GM18858 (cell line): Measurements from ENCODE around the gene STK32A.
"Not testable (repeated sequence)": the region's sequence is repeated elsewhere in the genome, so short reads cannot be mapped to it uniquely, and the experiment has no call there.

Experiments
- ATAC-seq: cut with Tn5 transposase; IDR thresholded peaks from one replicate; pipeline ENCODE4 v1.9.1; 2021; ENCODE audit not compliant: unreplicated experiment

Gene STK32A

DNA sequence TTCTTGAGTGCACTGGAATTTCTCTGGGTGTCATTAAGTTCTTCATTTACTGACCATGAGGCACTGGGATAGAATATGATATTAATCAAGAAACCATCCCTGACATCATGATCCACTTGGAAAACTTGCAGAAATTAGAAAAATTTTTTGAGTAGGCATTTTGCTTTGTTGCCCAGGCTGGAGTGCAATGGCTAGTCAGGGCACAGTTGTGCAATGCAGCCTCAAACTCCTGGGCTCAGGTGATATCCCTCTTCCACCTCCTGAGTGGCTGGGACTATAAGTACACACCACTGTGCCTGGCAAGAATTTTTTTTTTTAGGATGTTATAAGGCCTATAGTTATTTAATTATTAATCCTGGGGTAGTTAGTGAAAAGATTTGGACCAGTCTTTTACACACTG, 106.5 kb downstream of the STK32A start:
- no peak for ATAC-seq

DNA sequence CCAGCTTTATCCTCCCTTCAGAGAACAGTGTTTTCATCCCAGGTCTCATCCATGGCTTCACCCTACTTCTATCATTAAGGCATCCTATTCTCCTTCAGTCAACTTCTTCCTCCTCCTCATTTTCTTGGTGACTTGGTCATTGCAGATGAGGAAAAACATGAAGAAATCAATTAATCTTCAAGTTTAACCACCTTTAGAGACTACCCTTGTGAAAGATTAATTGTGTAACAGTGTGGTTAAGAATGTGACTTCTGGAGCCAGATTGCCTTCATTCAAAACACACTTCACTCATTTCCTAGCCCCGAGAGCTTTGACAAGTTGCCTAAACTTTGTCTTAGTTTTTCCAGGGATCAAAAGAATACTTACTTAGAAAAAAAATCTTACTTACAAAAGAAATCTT, 110.0 kb downstream of the STK32A start:
- no peak for ATAC-seq

DNA sequence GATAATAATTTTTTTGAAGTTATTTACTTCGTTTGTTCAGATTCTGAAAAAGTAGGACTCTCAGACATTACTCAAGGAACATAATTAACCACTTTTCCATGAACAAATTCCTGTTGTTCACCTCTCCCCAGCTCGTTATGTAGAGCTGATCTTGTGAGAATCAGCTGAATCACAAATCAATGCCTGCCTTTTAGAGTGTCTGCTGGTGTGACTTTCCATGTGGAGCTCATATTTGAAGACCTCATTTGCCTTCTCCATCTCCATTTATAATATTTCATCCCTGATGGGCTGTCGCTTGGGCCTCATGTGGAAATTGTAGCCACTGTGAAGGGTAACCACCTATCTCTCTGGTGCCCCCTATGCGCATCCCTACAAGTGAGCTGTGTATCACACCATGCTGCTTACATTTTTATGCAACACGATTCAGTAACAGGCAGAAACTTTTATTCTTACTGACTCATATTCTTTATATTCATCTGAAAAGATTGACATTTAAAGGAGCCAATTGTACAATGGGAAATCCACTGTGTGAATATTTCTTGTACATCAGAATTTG, 111.3 kb downstream of the STK32A start:
- no peak for ATAC-seq

DNA sequence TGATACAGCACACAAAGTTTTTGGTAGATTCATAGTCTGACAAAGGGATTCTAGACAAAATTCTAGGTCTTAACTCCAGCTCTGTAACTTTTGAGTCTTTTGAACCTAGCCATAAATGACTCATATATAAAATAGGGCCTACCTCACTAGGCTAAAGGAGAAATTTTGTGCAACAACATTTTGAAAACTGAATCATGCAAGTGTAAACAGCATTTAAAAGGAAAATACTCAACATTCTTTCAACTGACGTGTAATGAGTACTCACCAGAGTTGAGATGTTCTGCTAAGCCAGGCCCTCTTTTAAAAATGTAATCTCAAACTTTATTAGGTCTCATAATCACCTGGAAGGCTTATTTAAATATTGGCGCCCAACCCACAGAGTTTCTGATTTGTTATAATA, 113.2 kb downstream of the STK32A start:
- ATAC-seq: no peak

DNA sequence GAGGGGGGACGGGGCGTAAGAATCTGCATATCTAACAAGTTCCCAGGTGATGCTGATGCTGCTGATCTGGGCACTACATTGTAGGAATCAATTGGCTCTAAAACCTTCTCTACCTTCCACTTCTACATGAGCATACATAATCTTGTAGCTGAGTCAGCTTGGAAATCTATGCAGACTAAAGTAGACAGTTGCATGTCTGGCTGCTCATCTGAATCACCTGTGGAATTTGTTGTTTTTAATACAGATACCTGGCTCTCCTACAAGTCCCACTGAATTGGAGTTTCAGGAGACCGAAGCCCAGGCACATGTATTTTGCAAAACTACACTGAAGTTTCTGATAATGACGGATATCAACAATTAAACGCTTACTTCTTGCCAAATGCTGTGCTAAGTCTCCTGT, 113.6 kb downstream of the STK32A start:
- no peak for ATAC-seq

DNA sequence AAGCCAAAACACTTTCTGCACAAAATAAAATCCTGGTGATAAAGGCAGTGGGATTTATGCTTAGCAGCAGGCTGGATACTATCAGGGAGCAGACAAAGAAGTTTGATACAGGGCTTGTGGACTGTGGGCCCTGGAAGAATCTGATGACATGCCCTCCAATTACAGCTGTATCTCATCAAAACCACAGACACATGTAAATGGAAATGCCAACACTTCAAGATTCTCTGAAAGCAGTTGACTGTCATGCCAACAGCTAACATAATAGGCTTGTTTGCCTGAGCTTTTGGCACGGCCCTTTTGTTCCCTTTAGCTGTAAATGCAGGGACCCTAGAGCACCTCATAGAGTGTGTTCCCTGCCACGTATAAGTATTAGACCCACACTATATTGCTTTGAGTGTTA, 114.4 kb downstream of the STK32A start:
- ATAC-seq: no peak

DNA sequence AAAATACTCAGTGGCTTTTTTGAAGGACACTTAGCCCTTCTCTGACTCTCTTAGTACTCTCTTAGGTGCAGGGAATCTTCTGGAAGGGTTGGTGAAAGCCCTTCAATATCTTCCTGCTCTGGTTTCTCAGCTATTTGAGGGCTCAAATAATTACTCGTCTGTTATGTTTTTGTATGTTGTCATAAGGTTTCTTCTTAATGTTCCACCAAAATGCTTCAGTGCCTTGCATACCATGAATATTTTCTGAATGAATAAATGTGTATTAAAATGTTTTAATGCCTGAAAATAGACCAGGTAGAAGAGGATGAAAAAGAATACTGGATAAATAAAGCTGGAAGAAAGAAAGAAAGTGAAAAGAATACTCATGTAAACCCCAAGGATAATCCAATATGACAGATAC, 124.3 kb downstream of the STK32A start:
- ATAC-seq: no peak

DNA sequence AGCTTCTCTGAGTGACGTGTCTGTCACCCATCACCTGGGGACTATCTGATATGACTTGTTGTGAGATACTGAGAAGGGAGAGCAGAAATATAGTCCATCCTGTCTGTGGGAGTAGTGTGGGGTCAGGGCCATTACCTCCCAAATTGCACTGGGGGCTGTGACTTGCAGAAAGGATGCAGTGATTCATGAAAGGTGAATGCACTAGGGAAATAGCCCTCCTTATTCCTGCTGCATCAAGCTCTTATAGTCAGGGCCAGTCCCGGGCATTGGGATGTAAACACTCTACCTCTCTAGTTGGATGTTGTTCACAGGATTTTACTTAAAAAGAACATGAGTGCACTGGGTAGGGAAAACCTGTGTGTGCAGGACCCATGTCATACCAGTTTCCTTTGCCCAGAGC, 124.8 kb downstream of the STK32A start:
- ATAC-seq: no peak

DNA sequence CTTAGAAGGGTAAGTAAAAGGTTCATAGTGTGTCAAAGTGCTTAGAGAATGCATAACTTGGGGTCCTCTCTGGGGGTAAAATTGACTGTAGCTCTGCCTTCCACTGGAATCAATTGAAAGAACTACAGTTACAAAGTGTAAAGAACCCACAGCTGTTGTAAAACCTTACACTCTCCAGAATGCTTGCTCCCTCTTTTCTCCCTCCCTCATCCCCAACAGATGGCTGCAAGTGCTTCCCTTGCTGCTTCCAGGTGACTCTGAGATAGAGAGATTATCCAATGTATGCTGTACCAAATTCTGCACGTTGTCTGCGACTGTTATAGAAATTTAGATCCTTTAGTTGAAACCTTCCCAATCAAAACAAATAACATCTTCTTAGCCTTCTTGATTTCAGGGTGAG, 126.0 kb downstream of the STK32A start:
- no peak for ATAC-seq

DNA sequence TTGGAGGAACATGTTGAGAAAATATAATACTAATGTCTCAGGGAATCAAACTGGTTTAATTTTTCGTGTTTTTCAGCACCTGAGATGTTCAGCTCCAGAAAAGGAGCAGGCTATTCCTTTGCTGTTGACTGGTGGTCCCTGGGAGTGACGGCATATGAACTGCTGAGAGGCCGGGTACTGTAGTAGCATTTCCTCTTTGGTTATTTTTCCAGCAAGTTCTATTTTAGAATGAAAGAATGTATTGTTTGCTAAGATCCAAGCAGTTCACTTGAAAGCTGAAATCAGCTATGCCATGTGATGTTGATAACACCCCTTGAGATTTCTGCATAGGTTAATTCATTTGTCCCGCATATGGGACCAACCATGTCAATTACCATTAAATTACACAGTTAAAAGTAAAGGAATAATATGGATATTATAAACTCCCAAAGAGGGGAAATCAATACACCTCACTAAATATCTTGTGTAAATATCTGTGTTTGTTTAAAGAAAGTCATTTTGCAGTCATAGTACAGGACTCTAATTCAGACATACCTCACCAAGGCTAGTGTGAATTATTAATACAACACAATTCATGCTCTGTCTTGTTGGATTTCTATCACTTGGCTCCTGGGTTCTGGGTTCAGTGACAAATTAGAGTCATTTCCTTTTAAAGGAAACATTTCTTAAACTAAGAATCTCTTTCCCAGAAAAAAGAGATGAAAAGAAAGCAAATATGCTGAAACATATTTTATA, 126.8 kb downstream of the STK32A start:
- no peak for ATAC-seq

DNA sequence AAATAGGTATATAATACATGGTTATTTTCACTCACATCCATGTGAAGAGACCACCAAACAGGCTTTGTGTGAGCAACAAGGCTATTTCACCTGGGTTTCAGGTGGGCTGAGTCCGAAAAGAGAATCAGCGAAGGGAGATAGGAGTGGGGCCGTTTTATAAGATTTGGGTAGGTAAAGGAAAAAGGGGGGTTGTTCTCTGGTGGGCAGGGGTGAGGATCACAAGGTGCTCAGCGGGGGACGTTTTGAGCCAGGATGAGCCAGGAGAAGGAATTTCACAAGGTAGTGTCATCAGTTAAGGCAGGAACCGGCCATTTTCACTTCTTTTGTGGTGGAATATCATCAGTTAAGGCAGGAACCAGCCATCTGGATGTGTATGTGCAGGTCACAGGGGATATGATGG, 132.6 kb downstream of the STK32A start:
- ATAC-seq: not testable (repeated sequence)

DNA sequence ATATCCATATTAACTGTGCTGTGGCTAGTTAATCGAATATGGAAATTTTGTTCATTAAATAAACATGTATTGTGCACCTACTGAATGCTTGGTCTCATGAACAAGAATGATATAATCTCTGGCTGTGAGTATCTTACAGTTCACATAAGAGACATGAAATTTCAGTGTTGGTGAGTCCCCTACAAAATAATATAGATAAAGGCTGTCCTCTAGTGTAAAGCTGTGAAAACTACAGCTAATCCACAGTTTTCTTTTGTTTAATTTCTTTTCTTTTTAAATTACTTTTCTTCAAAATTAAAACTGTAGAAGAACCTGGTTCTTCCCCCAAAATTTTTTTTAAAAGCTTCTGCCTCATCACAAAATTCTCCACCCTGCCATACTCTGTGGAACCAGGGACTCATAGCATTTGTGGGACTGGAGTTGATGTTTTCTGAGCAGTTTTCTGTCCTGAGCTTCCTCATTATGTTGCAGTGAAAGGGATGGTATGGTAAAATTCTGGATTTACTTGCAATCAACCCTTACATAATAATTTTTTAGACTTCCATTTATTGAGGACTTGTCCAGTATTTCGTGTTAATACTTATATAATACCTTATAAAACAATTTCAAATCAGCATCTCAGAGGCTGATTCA, 135.0 kb downstream of the STK32A start:
- no peak for ATAC-seq

DNA sequence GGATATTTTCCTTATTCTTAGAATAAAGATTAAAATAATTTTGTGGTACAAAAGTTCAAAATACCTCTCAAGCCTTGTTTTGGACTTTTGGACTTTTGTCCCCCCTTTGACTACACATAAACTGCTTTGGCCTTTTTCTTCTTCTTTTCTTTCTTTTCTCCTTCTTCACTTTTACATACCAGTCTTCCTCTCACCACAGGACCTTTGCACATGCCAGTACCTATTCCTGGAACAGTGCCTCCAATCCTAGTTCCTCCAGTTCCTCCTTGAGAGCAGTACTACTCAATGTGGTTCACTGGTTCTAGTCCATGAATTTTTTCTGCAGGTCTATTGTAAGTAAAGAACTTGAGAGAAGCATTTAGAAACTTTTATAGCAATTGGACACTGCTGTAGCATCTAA, 136.5 kb downstream of the STK32A start:
- ATAC-seq: no peak

DNA sequence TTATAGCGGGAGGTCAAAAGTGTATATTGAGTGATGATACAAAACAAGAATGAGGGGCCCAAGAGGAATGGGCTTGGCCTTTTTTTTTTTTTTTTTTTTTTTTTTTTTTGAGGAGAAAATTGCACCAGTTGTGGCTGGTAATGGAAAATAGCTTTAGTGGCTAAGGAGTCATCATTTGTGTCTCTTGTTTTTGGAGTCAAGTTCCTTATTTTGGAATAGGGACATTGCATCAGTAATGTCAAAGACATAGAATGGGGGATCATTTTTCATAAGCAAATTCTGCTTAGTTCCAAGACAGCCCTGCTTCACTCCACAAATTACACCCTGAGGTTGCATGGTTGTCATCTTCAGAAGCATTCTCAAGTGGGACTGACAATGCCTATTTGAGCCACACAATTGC, 137.4 kb downstream of the STK32A start:
- ATAC-seq: no peak

DNA sequence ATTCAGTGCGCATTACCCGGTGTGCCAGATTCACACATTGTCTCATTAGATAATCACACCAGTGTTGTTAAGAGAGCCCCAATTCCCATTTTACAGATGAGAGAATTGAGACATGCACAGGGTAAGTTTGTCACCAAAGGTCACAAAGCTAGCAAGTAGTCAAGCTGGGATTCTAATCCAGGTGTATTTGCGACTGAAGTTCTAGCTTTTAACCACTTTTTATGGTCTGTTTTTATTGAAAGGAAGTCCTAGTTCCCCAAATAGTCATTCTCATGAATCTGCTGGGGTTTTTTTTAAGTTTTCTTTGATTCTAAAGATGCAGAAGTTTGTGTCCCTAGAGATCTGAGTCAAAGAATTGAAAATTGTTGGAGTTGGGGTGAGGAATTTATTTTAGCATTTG, 138.5 kb downstream of the STK32A start:
- ATAC-seq: no peak

DNA sequence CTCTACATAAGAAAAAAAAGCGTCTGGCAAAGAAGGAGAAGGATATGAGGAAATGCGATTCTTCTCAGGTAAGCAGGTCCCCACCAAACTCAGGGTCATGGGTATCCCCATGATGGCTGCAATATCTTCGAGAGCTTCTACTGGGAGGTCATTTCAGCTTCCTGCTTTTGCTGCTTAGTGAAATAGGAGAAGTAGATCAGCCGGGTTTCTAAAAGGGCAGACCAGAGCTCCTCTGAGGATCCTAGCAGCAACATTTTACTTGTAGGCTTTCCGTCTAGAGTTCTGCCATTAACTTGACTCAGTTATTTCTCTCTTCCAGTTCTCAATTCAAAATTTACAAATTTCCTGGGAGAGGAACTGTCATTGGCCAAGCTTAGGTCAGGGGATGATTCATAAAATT, 140.3 kb downstream of the STK32A start:
- ATAC-seq: no peak

DNA sequence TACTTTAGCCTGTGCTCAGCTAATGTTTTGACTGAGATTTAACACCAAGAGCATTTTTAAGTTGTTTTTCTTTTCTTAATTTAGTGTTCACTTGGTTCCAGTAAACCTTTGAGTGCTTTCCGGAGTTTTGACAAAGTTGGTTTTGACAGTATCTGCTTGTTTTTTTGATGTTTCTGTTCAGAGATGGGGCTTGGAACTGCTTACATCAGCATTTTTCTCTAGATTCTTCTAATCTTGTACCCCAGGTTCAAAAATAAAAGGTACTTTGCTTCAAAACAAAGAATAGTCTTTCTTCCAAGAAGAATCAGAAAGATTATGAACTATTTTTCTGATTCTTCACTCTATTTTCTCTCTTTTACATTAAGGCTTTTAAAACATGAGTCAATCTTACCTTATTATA, 142.9 kb downstream of the STK32A start:
- no peak for ATAC-seq

DNA sequence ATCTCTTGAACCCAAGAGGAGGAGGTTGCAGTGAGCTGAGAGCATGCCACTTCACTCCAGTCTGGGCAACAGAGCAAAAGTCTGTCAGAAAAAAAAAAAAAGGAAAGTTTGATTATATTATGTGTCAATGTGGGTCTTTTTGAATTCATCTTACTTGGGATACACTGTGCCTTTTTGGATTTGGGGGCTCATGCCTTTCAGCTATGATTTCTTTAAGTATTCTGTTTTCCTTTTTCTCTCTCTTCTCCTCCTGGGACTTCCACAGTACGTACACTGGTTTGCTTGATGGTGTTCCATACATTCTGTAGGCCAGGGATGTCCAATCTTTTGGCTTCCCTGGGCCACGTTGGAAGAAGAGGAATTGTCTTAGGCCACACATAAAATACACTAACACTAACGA, 146.7 kb downstream of the STK32A start:
- ATAC-seq: no peak

DNA sequence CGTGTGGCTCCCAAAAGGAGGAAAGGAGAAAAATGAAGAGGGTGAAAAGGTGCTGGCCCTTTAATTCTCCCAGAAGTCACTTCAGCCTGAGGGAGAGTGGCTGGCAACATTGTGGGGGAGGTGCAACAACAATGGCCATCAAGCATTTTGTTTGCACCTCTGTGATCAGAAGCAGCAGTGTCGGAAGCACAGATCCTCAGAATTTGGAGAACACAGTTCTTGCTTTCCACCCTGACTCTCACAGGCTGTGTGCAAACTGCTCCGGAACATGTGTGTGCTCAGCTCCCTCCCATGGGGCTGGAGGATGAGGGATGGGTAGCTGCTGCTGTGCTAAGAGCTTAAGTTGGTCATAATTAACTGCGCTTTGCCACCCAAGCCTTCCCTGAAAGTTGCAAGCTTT, 147.9 kb downstream of the STK32A start:
- ATAC-seq: no peak

DNA sequence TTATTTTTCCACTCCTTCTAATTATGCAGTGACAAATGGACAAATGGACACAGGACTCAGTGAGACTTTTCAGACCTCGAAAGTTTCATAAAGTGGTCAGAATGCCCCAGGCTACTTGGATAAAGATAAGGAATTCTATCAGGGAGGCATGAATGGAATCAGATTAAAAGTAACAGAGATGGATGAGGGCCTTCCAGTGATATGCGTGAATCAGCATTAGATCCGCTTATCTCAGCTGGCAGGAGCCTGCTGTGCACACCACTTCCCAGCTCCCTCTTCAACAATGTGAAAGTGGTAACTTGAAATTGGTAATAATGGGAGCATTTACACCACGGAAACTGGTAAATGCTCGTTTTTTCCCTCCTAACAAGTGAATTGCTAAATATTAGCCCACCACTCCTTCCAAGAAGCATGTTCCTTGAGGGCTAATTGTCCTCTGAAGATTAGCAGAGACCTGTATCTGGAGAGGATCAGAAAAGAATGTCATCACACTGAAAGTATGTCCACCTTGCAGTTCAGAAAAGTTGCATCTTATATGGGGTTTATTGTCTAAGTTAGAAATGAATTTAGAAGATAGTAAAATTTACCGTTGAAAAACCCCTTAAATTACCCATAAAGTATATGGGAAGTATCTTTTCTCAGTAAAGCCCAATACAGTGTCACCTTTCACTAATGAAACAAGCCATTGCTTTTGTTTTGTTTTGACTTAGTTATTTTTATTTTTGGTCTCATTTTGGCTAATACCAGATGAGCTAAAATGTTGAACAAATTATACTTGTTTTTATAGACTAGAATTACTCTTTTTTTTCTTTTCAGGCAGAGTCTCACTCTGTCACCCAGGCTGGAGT, 149.7 kb downstream of the STK32A start:
- no peak for ATAC-seq

DNA sequence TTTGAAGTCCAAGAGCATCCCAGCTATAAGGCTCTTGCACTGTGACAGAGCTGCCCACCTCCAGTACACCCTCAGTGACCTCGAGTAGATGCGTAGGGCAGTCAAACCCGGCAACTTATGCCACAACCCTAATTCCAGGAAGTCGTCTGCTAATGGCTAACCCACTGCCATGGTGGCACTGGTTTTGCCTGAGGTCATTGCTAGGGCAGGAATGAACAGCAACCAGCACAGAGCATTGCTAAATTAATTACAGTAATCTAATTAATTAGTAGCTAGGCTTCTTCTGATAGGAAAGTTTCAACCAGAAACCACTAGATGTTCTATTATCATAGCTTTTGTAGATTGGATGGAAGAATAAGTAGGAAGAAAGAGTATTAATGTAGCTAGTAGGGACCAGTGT, 152.3 kb downstream of the STK32A start:
- no peak for ATAC-seq
